Measurements from ENCODE around the gene KRT13.

The KRT13 gene

GRCh38 chr17:41464173-41464572 lies 41.2 kb downstream of the KRT13 start:
- no peak for DNase-seq

GRCh38 chr17:41463746-41464145 lies 41.7 kb downstream of the KRT13 start:
- DNase-seq = no peak

- no peak for DNase-seq
These were observed 42.7 kb downstream of the KRT13 start for GRCh38 chr17:41462705-41463104.

GRCh38 chr17:41457676-41458075 lies 47.7 kb downstream of the KRT13 start:
- DNase-seq = no peak

GRCh38 chr17:41456204-41456603 lies 49.2 kb downstream of the KRT13 start:
- no peak for DNase-seq

GRCh38 chr17:41455236-41455635 lies 50.2 kb downstream of the KRT13 start:
- DNase-seq = no peak

GRCh38 chr17:41453066-41453465 lies 52.3 kb downstream of the KRT13 start:
- no peak for DNase-seq

- no peak for DNase-seq
These were observed 53.1 kb downstream of the KRT13 start for GRCh38 chr17:41452281-41452680.

GRCh38 chr17:41451154-41451728 lies 54.2 kb downstream of the KRT13 start:
- no peak for DNase-seq

Data from DMS 273 treated with DMSO at 0.1 percent for 48 hours (cell line).